Measurements from ENCODE around the gene MT1H.
"Not testable (repeated sequence)": the region's sequence is repeated elsewhere in the genome, so short reads cannot be mapped to it uniquely, and the experiment has no call there.

MT1H gene

DNA sequence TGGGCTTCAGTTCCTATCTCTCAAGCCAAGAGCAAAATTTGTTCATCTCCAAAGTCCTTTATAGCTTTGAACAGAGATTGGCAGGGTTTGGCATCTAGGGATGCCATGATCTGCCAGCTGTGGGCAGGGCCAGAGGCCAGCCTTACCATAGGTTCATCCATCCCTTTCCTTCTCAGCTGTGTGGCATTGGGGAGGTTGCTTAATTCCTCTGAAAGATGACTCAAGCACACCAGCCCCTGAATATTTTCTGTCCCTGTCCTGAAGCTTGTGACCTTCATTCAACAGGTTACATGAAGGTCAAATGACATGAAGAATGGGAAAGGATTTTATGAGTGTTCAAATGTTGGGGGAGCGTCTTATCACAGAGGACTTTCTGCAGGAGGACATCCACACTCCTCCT, 5.1 kb upstream of the MT1H start:
- no peak for DNase-seq (ENCODE audit: low read depth in 1 of 2, low spot score in 1 of 2)

DNA sequence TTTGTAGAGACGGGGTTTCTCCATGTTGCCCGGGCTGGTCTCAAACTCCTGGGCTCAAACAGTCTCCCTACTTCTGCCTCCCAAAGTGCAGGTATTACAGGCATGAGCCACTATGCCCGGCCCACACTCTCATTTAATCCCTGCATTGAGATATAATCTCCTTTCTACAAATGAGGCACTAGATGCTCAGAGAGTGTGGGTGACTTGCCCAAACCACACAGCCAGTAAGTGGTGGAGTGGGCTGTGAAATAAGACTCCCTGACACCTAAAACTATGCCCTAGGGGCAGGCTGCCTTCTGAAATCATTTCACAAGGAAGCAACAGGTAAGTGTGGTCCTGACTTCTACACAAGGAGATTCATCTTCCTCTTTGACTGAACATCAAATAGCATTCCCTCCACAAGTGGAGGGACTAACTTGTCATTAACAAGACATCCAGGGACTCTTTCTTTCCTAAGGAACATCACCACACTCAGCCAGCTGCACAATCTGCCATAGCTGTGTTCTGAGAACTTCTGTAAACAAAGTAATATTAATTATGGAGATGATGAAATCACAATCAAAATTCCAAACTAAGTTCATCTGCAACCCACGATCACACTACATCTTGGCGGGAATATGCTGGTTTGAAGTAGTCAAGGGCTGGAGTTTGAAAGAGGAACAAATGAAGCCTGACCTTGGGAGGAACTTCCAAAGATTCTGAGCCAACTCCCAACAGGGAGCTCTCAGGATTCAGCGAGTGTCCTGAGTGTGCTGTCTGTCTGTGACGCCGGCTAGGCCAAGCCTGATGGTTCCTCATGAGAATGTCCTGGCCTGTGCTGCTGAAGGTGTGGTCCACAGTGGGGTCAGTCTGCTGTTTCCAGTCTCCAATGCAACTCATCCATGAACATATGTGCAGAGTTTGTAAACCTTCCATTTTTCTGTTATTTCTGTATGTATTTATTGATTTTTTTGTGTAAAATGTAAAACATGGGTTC, 4.0 kb upstream of the MT1H start:
- not testable (repeated sequence) for DNase-seq (ENCODE audit: low read depth in 1 of 2, low spot score in 1 of 2)

DNA sequence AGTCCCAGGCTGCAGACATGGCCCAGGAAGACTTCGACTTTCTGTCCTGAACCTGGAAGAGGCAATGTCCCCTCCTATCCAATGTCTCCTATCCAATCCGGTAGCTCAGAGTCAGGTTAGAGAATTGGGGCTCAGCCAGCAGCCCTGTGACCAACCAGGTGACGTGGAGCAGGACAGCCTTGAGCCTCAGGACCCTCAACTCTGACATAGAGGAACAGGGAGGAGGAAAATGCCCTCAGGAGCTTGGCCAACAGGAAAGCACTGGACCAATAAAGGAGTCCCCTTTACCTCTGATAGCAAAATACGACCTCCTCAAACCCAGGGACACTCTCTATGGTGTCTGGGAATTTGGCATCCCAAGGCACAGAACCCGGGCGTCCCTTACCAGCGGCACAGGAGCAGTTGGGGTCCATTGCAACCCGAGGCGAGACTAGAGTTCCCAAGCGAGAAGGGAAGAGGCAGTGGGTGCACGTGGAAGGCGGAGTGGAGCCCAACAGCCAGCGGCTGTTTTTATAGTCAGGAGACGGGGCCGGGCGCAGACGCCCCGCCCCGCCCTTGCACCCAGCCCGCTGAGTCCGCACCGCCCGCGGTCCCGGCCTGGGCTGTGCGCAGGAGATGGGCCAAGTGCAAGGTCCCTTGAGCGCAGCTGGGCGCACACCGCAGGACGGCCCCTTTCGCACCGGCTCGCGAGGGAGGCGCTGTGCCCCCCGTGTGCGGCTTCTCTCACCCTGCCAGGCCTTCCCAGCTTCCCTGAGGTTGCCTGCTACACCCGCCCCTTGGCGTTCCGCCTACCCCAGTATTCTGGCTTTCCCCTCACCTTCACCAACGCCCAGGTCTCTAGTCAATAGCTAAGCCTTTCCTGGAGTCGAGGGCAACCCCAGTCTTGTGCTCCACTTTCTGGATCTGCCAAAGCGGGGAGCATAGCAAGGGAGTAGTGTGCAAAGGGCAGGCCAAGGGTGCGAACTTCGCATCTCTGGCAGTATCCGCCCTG, 1.7 kb upstream of the MT1H start, which contains the start of gene MT1G:
MT1G (minus strand) TSS at position 485 of the 991 bp plus-strand sequence; CDS start at position 413, 72 bp downstream.
- no peak for DNase-seq (ENCODE audit: low read depth in 1 of 2, low spot score in 1 of 2)

DNA sequence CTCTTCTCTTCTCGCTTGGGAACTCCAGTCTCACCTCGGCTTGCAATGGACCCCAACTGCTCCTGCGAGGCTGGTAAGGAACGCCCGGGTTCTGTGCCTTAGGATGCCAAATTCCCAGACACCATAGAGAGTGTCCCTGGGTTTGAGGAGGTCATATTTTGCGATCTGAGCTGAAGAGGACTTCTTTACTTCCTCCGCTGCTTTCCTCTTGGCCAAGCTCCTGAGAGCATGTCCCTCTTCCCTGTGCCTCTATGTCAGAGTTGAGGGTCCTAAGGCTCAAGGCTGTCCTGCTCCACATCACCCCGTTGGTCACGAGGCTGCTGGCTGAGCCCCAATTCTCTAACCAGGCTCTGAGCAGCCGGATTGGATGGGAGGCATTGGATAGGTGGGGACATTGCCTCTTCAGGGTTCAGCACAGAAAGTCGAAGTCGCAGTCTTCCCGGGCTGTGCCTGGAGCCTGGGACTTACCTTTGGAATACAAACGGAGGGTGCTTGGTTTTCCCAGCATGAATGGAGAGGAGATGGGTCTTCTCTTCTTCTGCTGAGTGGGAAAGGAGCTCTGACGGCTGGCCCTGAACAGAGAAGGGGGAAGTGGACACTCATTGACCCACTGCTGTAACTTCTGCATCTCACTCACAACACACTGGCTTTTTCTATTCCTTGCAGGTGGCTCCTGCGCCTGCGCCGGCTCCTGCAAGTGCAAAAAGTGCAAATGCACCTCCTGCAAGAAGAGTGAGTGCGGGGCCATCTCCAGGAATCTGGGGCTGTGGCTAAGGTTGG, 416 bp downstream of the MT1H start:
- DNase-seq (ENCODE audit: low read depth in 1 of 2, low spot score in 1 of 2) = no peak

DNA sequence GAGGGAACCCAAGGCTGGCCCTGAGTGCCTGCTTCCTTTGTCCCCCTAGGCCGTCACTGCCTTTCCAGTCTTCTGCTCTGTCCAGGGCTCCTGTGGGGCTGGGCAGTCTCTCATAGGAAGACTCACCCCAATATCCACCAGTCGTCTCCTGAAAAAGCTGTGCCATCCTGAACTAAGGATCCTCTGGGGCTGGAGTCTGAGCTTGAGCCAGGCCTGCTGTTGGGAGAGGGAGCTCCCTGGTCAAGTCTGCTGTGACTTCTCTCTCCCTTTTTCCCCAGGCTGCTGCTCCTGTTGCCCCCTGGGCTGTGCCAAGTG, 963 bp downstream of the MT1H start:
- DNase-seq (ENCODE audit: low read depth in 1 of 2, low spot score in 1 of 2) = no peak

DNA sequence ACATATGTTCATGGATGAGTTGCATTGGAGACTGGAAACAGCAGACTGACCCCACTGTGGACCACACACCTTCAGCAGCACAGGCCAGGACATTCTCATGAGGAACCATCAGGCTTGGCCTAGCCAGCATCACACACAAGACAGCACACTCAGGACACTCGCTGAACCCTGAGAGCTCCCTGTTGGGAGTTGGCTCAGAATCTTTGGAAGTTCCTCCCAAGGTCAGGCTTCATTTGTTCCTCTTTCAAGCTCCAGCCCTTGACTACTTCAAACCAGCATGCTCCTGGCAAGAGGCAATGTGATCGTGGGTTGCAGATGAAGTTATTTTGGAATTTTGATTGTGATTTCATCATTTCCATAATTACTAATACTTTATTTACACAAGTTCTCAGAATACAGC, 2.1 kb downstream of the MT1H start:
- DNase-seq (ENCODE audit: low read depth in 1 of 2, low spot score in 1 of 2) = not testable (repeated sequence)

DNA sequence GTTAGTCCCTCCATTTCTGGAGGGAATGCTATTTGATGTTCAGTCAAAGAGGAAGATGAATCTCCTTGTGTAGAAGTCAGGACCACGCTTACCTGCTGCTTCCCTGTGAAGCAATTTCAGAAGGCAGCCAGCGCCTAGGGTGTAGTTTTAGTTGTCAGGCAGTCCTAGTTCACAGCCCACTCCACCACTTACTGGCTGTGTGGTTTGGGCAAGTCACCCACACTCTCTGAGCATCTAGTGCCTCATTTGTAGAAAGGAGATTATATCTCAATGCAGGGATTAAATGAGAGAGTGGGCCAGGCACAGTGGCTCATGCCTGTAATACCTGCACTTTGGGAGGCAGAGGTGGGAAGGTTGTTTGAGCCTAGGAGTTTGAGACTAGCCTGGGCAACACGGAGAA, 2.6 kb downstream of the MT1H start:
- not testable (repeated sequence) for DNase-seq (ENCODE audit: low read depth in 1 of 2, low spot score in 1 of 2)

DNA sequence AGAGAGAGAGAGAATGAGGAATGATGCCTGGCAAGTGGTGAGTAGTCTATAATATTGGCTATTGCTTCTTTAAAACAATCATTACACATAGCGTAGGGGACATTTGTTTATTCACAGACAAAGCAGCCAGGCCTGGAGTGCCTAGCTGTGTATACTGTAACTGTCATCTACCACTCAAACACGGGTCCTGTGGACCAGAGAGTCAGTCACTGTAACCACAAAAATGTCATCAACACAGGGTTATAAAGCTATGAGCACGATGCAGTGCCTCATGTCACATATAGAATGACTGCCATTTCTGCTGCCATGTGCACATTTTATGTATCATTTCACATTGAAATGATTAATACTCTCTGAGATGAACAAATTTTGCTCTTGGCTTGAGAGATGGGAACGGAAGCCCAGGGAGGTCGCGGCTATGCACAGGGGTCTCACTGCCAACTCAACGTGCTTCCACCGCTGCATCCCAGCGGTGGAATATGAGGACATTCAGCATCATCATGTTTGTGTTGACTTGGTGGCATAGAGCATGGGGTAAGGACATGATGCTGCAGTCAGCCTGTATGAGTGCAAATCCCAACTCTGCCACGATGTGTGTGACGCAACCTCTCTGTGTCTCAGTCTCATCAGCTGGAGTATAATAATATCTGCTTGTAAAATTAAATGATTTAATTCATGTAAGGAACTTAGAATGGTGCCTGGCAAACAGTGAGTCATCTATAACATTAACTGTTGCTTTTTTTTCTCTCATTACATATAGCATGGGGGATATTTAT, 3.3 kb downstream of the MT1H start:
- no peak for DNase-seq (ENCODE audit: low read depth in 1 of 2, low spot score in 1 of 2)

DNA sequence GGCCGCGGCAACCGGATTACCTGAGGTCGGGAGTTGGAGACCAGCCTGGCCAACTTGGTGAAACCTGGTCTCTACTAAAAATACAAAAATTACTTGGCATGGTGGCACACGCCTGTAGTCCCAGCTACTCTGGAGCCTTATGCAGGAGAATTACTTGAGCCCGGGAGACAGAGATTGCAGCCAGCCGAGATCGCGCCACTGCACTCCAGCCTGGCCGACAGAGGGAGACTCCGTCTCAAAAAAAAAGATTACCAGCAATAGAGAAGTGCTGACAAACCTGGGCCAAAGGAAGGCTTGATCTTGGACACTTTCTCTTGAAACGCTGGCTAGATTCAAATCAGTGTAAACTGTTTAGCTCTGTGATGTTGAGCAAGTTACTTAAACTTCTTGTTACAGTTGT, 4.3 kb downstream of the MT1H start:
- DNase-seq (ENCODE audit: low read depth in 1 of 2, low spot score in 1 of 2) = no peak

DNA sequence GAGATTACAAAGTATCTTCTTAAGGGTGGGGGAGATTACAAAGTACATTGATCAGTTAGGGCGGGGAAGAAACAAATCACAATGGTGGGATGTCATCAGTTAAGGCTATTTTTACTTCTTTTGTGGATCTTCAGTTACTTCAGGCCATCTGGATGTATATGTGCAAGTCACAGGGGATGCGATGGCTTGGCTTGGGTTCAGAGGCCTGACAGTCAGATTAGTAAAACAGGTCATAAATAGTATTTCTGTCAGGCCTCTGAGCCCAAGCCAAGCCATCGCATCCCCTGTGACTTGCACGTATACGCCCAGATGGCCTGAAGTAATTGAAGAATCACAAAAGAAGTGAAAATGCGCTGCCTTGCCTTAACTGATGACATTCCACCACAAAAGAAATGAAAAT, 5.0 kb downstream of the MT1H start:
- DNase-seq (ENCODE audit: low read depth in 1 of 2, low spot score in 1 of 2) = not testable (repeated sequence)

DNA sequence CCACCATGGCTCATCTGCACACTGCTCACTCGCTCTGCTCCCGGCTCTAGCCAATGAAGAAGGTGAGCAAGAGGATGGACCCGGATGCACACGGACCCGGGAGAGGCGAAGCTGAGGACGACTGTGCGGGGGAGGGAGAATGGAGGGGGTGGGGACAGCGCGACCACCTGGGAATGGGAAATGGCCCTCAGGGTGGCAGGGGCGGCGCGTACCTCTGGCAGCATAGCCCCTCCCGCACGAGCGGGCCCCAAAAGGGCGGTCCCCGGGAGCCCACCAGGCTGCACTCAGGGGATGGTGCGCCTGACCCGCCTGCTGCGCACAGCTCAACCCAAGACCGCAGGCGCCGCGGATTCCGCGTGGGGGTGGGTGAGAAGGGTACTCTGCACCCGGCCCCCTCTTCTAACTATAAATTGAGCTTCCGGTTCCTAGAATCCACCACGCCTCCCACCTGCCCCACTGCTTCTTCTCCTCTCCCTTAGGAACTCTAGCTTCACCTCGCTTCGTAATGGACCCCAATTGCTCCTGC, 6.1 kb downstream of the MT1H start:
- DNase-seq (ENCODE audit: low read depth in 1 of 2, low spot score in 1 of 2) = peak in 1 of 2 donors; percentile 36

DNA sequence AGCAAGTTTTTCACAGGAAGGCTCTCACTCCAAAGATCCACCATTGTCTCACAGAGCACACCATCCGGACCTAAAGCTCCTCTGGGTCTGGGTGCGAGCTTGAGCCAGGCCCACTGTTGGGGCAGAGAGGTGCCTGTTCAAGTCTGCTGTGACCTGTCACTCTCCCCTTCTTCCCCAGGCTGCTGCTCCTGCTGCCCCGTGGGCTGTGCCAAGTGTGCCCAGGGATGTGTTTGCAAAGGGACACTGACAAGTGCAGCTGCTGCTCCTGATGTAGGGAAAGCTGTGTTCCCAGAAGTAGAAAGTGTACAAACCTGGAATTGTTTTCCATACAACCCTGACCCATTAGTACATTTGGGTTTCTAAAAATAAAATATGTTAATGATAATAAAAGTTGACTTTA, 7.9 kb downstream of the MT1H start:
- DNase-seq (ENCODE audit: low read depth in 1 of 2, low spot score in 1 of 2) = no peak

DNA sequence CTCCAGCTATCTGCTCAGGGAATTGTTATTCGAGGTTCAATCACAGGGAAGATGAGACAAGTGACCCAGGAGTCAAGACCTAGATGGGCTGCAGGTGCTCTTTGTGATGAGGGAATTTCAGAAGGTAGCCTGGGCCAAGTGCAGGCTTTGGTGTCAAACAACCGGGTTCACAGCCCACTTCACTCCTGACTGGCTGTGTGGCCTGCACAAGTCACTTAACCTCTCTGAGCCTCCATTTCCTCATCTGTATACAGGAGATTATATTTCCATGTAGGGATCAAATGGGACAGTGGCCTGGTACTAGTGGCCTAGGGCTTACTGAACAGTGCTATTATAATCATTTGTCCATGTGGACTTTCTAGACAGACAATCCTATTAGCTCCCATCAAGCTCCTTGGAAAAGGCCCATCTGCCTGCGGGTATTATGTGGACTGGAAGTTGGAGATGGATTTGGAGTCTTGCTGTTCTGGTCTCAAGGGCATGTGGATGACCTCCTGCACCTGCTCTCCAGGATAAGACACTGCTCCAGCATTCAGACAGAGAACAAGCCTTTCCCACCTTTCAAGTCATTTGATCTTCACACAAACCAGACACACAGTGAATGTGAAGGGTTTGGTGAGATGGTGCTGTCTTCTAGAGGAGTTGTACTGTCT, 9.6 kb downstream of the MT1H start:
- no peak for DNase-seq (ENCODE audit: low read depth in 1 of 2, low spot score in 1 of 2)

DNA sequence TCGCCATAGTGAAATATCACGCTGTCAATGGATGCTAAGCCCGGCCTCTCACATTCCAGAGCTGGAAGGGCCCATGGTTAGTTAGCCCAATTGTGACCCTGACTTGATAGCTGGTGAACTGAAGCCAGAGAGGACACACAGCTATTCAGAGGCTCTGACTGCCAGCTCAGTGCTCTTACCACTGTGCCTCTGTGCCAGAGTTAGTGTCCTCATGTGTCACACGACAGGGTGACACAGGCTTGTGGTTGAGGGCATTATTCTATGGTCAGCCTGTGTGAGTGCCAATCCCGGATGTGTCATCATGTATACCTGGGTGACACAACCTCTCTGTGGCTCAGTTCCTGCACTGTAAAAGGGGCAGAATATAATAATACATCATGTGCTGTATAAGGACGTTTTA, 10.2 kb downstream of the MT1H start:
- DNase-seq (ENCODE audit: low read depth in 1 of 2, low spot score in 1 of 2) = no peak

DNA sequence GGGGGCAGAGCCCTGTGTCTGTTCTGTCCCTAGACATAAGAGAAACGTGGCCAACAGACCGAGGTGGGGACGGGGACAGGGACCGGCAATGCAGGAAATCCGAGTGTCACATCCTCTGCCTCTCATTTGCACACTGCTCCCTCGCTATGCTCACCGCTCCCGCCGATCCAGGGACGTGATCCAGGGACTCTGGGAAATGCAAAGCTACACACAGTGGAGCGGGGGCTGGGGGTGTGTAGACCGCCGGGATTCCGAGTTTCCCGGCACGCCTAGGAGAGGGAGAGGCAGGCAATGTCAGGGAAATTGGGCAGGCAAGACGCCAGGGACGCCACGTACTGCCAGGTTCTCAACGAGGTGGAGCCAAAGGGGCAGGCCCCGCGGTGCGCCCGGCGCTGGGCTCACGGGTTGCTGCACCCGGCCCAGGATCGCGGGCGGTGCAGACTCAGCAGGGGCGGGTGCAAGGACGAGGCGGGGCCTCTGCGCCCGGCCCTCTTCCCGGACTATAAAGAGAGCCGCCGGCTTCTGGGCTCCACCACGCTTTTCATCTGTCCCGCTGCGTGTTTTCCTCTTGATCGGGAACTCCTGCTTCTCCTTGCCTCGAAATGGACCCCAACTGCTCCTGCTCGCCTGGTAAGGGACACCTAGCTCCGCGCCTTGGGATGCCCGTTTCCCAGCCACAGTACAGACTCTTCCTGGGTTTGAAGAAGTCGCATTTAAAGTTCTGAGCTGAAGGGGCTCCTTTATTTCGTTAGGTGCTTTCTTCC, 12.5 kb downstream of the MT1H start, which contains the start of gene MT1X:
MT1X (plus strand) TSS at position 532 of the 764 bp plus-strand sequence; CDS start at position 603, 71 bp downstream.
- DNase-seq (ENCODE audit: low read depth in 1 of 2, low spot score in 1 of 2) = peak; percentile 62 to 80

DNA sequence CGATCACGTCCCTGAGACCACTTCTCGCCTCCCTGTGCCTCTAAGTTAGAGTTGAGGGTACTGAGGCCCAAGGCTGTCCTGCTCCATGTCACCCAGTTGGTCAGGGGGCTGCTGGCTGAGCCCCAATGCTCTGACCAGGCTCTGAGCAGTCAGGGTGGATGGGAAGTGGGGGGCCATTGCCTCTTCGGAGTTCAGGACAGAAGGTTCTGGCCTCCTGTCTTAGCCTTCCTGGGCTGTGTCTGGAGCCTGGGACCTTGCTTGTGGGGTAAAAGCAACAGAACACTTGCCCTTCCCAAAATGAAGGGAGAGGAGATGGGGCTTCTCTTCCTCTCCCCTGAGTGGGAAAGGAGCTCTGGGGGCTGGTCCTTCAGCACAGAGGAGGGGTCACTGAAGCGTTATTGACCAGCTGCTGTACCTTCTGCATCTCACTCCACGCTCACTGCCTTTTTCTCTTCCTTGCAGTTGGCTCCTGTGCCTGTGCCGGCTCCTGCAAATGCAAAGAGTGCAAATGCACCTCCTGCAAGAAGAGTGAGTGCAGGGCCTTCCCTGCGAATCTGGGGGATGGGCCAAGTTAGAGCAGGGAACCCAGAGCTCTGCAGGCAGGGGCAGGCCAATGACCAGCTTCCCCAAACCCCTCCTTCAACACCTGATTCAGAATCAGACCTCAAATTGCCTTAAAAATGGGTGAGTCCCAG, 13.2 kb downstream of the MT1H start:
- DNase-seq (ENCODE audit: low read depth in 1 of 2, low spot score in 1 of 2) = no peak

DNA sequence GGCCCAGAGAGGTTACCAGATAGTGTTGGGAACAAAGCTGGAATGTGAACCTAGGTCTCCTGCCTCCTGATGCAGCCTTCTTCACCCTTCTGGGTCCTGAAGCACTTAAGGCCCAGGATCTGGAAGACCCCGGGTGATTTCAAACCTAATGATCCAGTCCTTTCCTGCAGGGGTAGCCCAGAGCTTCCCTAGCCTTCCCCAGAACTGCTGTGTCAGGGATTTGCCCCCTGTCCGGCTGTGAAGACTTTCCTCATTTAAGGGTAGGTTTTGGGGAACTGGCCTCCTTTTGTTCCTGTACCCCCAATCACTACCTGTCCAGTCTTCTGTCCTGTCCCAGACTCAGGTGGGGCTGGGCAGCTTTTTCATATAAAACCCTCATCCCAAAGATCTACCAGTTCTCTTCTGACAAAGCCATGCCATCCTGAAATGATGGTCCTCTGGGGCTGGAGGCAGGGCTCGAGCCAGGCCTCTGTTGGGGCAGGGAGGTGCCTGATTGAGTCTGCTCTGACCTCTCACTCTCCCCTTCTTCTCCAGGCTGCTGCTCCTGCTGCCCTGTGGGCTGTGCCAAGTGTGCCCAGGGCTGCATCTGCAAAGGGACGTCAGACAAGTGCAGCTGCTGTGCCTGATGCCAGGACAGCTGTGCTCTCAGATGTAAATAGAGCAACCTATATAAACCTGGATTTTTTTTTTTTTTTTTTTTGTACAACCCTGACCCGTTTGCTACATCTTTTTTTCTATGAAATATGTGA, 14.0 kb downstream of the MT1H start:
- no peak for DNase-seq (ENCODE audit: low read depth in 1 of 2, low spot score in 1 of 2)

Measured in activated T-helper 1 cell treated with anti-CD3 and anti-CD28 coated beads, Interleukin-2, amount 50 U/mL, for 16 hours (primary cell).